AG10803 (cell line): Measurements from ENCODE around the gene IL11.

Experiments used
- DNase-seq: peaks from one replicate; pipeline ENCODE4 v3.0.0; 2010; ENCODE audit warnings: low read depth
- H3K4me3 ChIP-seq: 2 replicates; pipeline ENCODE4 v1.5.1; 2011; ENCODE audit warnings: mild to moderate bottlenecking, low read length, control low read depth
- CTCF ChIP-seq: conservative IDR thresholded peaks from 2 replicates; pipeline ENCODE4 v1.5.1; 2011; ENCODE audit warnings: mild to moderate bottlenecking, low read length, control low read depth, inconsistent platforms

The IL11 gene

GRCh38 chr19:55347442-55348009 is 22.7 kb downstream of the IL11 start:
- no peak overlapping the region for H3K4me3 ChIP-seq
- no peak for TF ChIP-seq CTCF
- no peak for DNase-seq

DNA sequence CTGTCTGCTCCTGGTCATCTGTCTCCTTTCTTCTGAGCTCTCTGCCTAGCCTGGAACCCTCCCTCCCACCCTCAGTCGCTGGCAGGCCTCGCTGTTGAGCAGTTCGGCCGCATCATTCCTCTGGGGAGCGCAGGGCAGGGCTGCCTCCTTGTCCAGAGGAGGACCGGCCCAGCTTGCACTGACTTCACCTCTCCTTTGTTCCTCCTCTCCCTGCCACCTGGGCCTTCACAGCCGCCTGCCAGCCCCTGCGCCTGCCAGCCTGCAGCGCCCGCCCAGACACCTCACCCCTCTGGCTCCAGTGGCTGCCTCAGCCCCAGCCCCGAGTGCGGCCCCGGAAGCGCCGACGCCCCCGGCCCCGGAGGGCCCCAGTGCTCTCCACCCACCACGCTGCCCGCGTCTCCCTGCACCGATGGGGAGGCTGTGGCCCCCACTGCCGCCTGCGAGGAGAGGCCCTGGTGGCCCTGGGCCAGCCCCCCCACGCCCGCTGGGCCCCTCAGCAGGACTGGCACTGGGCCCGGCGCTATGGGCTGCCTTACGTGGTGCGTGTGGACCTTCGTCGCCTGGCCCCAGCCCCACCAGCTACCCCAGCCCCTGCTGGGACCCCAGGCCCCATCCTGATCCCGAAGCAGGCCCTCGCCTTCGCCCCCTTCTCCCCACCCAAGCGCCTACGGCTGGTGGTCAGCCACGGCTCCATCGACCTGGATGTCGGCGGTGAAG is 23.4 kb downstream of the IL11 start:
- no peak overlapping the region for H3K4me3 ChIP-seq
- TF ChIP-seq CTCF: no peak
- DNase-seq: no peak

DNA sequence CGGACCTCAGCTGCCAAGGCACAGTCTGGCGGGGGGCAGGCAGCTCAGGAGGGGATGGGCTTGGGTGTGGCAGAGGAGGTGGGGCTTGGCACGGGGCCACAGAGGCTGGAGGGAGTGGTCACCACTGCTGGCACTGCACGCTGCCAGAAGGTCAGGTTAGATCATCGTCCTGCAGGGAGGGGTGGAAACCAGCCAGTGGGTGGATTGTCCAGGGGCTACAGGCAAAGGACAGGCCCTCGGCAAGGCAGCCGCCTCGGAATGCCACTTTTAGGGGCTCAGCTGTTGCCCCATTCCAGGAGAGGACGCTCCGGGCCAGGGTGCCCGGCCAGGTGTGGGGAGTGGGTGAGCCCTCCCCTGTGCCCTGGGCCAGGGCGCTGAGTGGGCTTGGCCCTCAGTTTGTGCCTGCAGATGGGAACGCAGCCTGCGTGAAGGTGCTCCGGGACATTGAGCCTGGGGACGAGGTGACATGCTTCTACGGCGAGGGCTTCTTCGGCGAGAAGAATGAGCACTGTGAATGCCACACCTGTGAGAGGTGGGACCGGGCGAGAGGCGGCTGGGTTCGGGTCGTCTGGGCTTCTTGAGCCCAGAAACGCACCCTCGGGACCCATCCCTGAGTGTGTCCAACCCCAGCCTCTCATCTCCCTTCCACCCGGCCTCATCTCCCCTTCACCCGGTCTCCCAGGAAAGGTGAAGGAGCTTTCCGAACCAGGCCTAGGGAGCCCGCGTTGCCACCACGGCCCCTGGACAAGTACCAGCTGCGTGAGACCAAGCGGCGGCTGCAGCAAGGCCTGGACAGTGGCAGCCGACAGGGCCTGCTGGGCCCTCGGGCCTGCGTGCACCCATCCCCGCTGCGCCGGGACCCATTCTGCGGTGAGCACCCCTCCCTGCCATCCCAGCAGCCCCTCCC is 24.2 kb downstream of the IL11 start:
- no peak overlapping the region for H3K4me3 ChIP-seq
- no peak for DNase-seq
- no peak for TF ChIP-seq CTCF

- TF ChIP-seq CTCF: no peak
- H3K4me3 ChIP-seq: no peak overlapping the region
- DNase-seq: no peak
These were observed 25.0 kb downstream of the IL11 start for GRCh38 chr19:55345101-55345817.

DNA sequence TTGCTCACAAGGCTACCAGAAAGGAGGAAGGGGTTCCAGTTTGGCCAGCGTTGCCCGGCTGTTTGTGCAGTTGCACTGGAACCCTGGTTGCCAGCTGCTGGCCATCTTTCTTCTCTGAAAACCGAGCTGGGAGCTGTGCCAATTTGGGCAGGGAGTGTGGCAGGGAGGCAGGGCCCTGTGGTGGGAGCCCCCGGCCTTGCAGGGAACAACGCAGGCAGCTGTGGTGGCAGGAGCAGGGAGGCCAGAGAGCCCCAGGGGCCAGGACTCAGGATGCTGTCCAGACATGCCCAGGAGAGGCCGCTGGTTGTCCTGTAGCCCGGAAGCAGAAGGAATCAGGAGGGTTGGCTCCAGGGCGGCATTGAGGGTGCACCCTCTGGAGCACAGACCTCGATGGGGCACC is 25.8 kb downstream of the IL11 start:
- no peak for DNase-seq
- no peak overlapping the region for H3K4me3 ChIP-seq
- no peak for TF ChIP-seq CTCF

DNA sequence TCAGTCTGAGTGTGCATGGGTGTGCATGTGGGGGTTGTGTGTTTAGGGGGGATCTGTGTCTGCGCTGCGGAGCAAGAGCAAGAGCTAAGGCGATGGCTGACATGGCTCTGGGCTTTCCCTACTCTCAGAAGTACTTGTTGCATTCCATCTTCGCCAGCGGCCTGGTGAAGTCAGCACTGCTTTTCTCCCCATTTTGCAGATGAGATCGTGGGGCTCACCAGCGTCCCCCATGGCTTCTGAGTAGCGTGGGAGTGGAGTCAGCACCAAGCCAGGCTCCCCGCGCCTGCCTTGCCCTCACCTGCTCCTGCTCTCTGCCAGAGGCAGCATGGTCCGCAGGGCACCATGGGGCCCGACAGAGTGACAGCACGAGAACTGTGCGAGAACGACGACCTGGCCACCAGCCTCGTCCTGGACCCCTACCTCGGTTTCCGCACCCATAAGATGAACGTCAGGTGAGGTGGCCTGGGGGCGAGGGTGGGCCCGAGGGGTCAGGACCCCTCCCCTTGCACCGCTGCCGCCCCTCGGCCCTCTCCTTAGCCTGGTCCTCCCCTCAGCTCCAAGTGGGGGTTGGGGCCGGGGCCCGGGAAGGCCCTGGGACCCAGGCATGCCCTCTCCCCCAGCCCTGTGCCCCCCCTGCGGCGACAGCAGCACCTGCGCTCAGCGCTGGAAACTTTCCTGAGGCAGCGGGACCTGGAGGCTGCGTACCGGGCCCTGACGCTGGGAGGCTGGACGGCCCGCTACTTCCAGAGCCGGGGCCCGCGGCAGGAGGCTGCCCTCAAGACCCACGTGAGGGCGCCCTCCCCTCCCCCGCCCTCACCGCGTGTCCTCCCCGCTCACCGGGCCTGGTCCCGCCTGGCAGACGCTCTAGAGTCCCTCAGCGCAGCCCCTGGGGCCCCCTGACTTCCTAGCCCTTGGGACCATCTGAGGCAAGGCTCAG is 28.4 kb downstream of the IL11 start:
- peak overlapping the region; percentile 81; the same call in 1 of the 2 replicates for H3K4me3 ChIP-seq
- no peak for DNase-seq
- no peak for TF ChIP-seq CTCF
